Gastroesophageal sphincter (tissue), 4 donors: ENCODE measurements around the gene AAR2. TPM values are rescaled to one million over a fixed set of nuclear protein-coding genes. Genes with fewer than 3 reads are reported as not detected.

Source experiments
- ATAC-seq: fragments of 150-250 bp; one replicate; pipeline ENCODE4 v1.9.1; 2016; ENCODE audit warnings: mild to moderate bottlenecking, moderate library complexity
- H3K27ac ChIP-seq, 4 donors: fragments of 200-600 bp; sonication (generic) in 3 of 4; 1 replicate in 3 of 4; 2 replicates in 1 of 4; pipeline ENCODE4 v1.5.1; 2016 to 2019
- H3K27me3 ChIP-seq: fragments of 200-600 bp; sonication (generic); one replicate; pipeline ENCODE4 v1.5.1; 2019
- H3K36me3 ChIP-seq, 2 donors: fragments of 200-600 bp; sonication (generic); one replicate each; pipeline ENCODE4 v1.5.1; 2019; ENCODE audit warnings: control low read depth in 1 of 2
- H3K4me1 ChIP-seq, 3 donors: fragments of 200-600 bp; sonication (generic); 1 replicate in 2 of 3; 2 replicates in 1 of 3; pipeline ENCODE4 v1.5.1; 2016 to 2019; ENCODE audit warnings: control low read depth in 2 of 3
- H3K4me3 ChIP-seq, 2 donors: fragments of 200-600 bp; sonication (generic); one replicate each; pipeline ENCODE4 v1.5.1; 2019; ENCODE audit warnings: mild to moderate bottlenecking in 1 of 2, moderate library complexity in 1 of 2
- H3K9me3 ChIP-seq, 3 donors: fragments of 200-600 bp; sonication (generic); one replicate each; pipeline ENCODE4 v1.5.1; 2017 to 2019; ENCODE audit warnings: control low read depth in 2 of 3
- EP300 ChIP-seq: sonication (generic); formaldehyde crosslinking; IDR thresholded peaks from one replicate; pipeline ENCODE4 v1.6.1; 2017; ENCODE audit warnings: antibody characterized with exemption, mild to moderate bottlenecking
- POLR2A ChIP-seq, 2 donors: fragments of 450-650 bp; IDR thresholded peaks; one replicate each; pipeline ENCODE4 v1.6.1; 2017; ENCODE audit warnings: antibody characterized with exemption in 2 of 2, mild to moderate bottlenecking in 2 of 2, moderate library complexity in 1 of 2
- POLR2AphosphoS5 ChIP-seq: sonication (generic); formaldehyde crosslinking; IDR thresholded peaks from one replicate; pipeline ENCODE4 v1.6.1; 2017; ENCODE audit warnings: antibody characterized with exemption
- WGBS, 2 donors: methylation state at CpG; one replicate each; pipeline ENCODE4 v1.1.5; 2018; ENCODE audit warnings: low coverage in 1 of 2; 5-methylcytosine and 5-hydroxymethylcytosine counted together
- total RNA-seq, 4 donors: library from RNA; depleted of rRNA; stranded (reverse); fragments of >200 nt; gene quantifications; one replicate each; pipeline ENCODE4 v1.1.0, GENCODE V29; 2016
- TF ChIP-seq, protein P1 (sequence below), 4 experiments: fragments of 200-600 bp in 2 of 4; fragments of 450-650 bp in 2 of 4; sonication (generic) in 1 of 4; IDR thresholded peaks; one replicate each; pipeline ENCODE4 v1.5.1; 2017 to 2019; ENCODE audit warnings: antibody characterized with exemption in 4 of 4, mild to moderate bottlenecking in 2 of 4, moderate library complexity in 2 of 4

AAR2 gene
- total RNA-seq, 4 donors from 2014 or later: 37.4 to 48.5 (median 38.9) TPM

DNA sequence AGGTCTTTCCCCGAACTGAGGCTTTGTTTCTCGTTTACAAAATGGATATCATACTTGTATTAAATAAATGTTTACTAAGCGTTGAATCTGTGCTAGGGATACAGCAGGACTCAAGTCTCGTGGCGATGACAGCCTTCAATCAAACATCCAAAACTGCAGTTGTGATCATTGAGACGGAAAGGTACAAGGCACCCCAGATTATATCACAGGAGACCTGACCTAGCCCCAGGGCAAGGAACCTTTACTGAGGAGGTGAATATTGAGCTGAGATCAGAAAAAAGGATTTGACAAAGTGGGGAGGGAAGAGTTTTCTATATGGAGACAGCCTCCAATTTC lies 476 bp downstream of the AAR2 start:
- Histone ChIP-seq H3K9me3 (no peaks in the 10 kb centered on the region), H3K4me1 (peaks cover 4 to 47% (median 22%) of the 10 kb centered on the region in 3 donors), H3K27ac (peak overlapping the region; percentile 51 to 82 (median 76)), H3K27me3 (no peaks in the 10 kb centered on the region), H3K36me3 (peaks cover 0 to 28% of the 10 kb centered on the region in 2 donors), H3K4me3 (peak overlapping the region; percentile 68 to 89)
- TF ChIP-seq POLR2AphosphoS5 (no peak), POLR2A (IDR thresholded peaks at IDR 0.05) (no peak), EP300 (no peak)
- TF ChIP-seq, protein P1, sequence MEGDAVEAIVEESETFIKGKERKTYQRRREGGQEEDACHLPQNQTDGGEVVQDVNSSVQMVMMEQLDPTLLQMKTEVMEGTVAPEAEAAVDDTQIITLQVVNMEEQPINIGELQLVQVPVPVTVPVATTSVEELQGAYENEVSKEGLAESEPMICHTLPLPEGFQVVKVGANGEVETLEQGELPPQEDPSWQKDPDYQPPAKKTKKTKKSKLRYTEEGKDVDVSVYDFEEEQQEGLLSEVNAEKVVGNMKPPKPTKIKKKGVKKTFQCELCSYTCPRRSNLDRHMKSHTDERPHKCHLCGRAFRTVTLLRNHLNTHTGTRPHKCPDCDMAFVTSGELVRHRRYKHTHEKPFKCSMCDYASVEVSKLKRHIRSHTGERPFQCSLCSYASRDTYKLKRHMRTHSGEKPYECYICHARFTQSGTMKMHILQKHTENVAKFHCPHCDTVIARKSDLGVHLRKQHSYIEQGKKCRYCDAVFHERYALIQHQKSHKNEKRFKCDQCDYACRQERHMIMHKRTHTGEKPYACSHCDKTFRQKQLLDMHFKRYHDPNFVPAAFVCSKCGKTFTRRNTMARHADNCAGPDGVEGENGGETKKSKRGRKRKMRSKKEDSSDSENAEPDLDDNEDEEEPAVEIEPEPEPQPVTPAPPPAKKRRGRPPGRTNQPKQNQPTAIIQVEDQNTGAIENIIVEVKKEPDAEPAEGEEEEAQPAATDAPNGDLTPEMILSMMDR (IDR thresholded peaks at IDR 0.05): no peak
- WGBS, 2 donors: 0 to 3% methylated on average over 5 to 6 of the region's 6 CpGs
- ATAC-seq: no peak

DNA sequence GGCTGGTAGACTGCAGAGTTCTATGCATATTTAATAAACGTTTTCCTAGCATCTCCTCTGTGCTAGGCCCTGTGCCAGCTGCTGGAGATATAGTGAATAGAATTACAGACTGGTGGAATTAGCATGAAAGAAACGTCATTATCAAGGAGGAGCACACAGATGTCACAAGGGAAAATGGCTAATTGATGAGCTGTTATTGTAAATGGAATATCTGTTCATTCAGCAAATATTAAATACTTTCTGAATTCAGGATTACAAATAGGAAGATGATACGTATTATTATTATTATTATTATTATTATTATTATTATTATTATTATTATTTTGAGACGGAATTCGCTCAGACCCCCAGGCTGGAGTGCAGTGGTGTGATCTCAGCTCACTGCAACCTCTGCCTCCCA lies 1.2 kb downstream of the AAR2 start:
- WGBS, 2 donors: 47 to 52% methylated on average over 5 of the region's 5 CpGs

DNA sequence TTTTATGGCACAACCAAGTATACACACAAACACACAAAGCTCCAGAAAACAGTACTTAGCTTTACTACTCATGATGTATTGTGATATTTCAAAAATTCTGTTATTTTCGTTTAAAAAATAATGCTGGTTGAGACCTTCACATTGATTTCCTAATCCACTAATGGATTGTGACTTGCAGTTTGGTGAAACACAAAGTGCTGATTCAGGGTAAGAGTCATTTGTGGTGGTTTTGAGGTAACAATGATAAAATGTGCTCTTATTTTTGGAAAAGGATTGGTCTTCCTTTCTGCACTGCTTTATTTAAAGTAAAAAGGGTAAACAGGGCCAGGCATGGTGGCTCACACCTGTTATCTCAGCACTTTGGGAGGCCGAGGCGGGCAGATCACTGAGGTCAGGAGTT lies 1.9 kb downstream of the AAR2 start:
- no peak for TF ChIP-seq POLR2A (IDR thresholded peaks at IDR 0.05)
- TF ChIP-seq EP300: no peak
- TF ChIP-seq POLR2AphosphoS5: no peak
- TF ChIP-seq, protein P1 (IDR thresholded peaks at IDR 0.05): no peak
- ATAC-seq: no peak
- Histone ChIP-seq H3K36me3 (peaks cover 0 to 42% of the 10 kb centered on the region in 2 donors), H3K27ac (no peak overlapping the region), H3K27me3 (no peaks in the 10 kb centered on the region), H3K9me3 (no peaks in the 10 kb centered on the region), H3K4me1 (peaks cover 4 to 47% (median 22%) of the 10 kb centered on the region in 3 donors), H3K4me3 (no peak overlapping the region)
- WGBS, 2 donors: 93 to 100% methylated on average over 1 to 3 of the region's 3 CpGs

More for the DNA sequence above, 1.2 kb downstream of the AAR2 start:
- no peaks in the 10 kb centered on the region for H3K9me3 ChIP-seq
- peak overlapping the region; percentile 68 to 89 for H3K4me3 ChIP-seq
- ATAC-seq: no peak
- H3K27me3 ChIP-seq: no peaks in the 10 kb centered on the region
- no peak overlapping the region for H3K27ac ChIP-seq
- H3K4me1 ChIP-seq: peaks cover 4 to 47% (median 22%) of the 10 kb centered on the region in 3 donors
- peaks cover 0 to 35% of the 10 kb centered on the region in 2 donors for H3K36me3 ChIP-seq
- TF ChIP-seq POLR2A (IDR thresholded peaks at IDR 0.05) (no peak), EP300 (no peak), POLR2AphosphoS5 (no peak)
- TF ChIP-seq, protein P1 (IDR thresholded peaks at IDR 0.05): no peak

DNA sequence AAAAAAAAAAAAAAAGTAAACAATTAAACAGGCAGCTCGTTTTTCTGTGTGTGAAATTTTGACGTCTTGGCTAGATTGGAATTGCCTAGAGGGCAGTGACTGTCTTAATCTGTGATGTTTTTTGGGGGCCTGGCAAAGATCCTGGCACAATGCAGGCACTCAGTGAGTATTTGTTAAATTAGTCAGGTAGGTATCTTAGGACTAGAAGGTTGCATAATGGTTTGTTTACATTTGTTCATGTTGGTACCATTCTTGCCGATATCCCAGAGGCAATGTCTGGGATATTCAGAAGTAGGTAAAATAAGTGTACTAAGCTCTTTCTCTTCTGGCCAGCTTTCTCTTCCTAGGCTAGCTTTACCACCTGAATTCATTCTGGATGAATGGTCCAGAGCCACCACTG lies 2.5 kb downstream of the AAR2 start:
- ATAC-seq: no peak
- H3K9me3 ChIP-seq: no peaks in the 10 kb centered on the region
- no peaks in the 10 kb centered on the region for H3K27me3 ChIP-seq
- H3K4me3 ChIP-seq: no peak overlapping the region
- H3K4me1 ChIP-seq: peaks cover 4 to 47% (median 22%) of the 10 kb centered on the region in 3 donors
- H3K27ac ChIP-seq: no peak overlapping the region
- 40 to 53% methylated on average over 3 of the region's 3 CpGs for WGBS, 2 donors
- peaks cover 0 to 48% of the 10 kb centered on the region in 2 donors for H3K36me3 ChIP-seq
- TF ChIP-seq, protein P1 (IDR thresholded peaks at IDR 0.05): no peak
- TF ChIP-seq POLR2A (IDR thresholded peaks at IDR 0.05) (no peak), POLR2AphosphoS5 (no peak), EP300 (no peak)

DNA sequence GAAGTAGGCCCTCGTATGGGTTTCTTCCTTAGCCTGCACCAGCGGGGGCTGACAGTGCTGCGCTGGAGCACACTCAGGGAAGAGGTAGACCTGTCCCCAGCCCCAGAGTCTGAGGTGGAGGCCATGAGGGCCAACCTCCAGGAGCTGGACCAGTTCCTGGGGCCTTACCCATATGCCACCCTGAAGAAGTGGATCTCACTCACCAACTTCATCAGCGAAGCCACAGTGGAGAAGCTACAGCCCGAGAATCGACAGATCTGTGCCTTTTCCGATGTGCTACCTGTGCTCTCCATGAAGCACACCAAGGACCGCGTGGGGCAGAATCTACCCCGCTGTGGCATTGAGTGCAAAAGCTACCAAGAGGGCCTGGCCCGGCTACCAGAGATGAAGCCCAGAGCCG lies 3.8 kb downstream of the AAR2 start:
- peaks cover 4 to 47% (median 22%) of the 10 kb centered on the region in 3 donors for H3K4me1 ChIP-seq
- no peak for ATAC-seq
- 100% methylated on average over 4 of the region's 12 CpGs; no CpG with 5 or more reads in 1 of the 2 donors for whole genome bisulfite sequencing, 2 donors

More for the DNA sequence above, 3.8 kb downstream of the AAR2 start:
- H3K4me3 ChIP-seq: no peak overlapping the region
- no peaks in the 10 kb centered on the region for H3K27me3 ChIP-seq
- peaks cover 0 to 61% of the 10 kb centered on the region in 2 donors for H3K36me3 ChIP-seq
- H3K27ac ChIP-seq: no peak overlapping the region
- TF ChIP-seq POLR2AphosphoS5 (no peak), EP300 (no peak), POLR2A (IDR thresholded peaks at IDR 0.05) (no peak)
- TF ChIP-seq, protein P1 (IDR thresholded peaks at IDR 0.05): no peak
- no peaks in the 10 kb centered on the region for H3K9me3 ChIP-seq
